Measurements from ENCODE around the gene RAD51AP1. TPM values are rescaled to one million over a fixed set of nuclear protein-coding genes. Genes with fewer than 3 reads are reported as not detected.

The RAD51AP1 gene
- total and polyA plus RNA-seq, 2 donors (not counting 3 experiments of a cell fraction or from before 2014, with no cell fraction given) = 9.0 to 23.1 TPM

- H3K4me2 ChIP-seq (ENCODE audit: insufficient read depth, low read length) = no peak overlapping the region
- H4K20me1 ChIP-seq (replicated peaks; ENCODE audit: control insufficient read depth, extremely low read depth, insufficient read depth, low read length) = no peaks in the 10 kb centered on the region
- ChIA-PET CTCF (interaction anchor here (0.5 to 2.7 kb wide), 14 partner anchors 10 to 155 kb away, joined by 3 to 13 read pairs (median 6); partner anchors contain the start of genes AKAP3, DYRK4, NDUFA9 and RAD51AP1), POLR2A (no interaction called here)
- no TSS peak for BruUV-seq (replicated peaks)
- FAIRE-seq (no peak), DNase-seq (ENCODE audit: low read depth, low spot score) (no peak)
- dilution Hi-C loops (cut with MboI; ENCODE audit: extremely low pct_ligation_motif_present, low sequenced_read_pairs) (no loop called here), intact Hi-C loops (cut with micrococcal nuclease) (loop anchor here (1.0 to 2.0 kb wide), 3 partner anchors 45 to 154 kb away; partner anchors contain the start of genes AKAP3, NDUFA9 and RAD51AP1)
- H3K4me1 ChIP-seq (ENCODE audit: control insufficient read depth, extremely low read depth, insufficient read depth, low read length) = peaks cover 13% of the 10 kb centered on the region
- H3K27ac ChIP-seq (ENCODE audit: insufficient read depth, low read depth, low read length) = no peak overlapping the region
- peaks cover 4% of the 10 kb centered on the region for H3K79me2 ChIP-seq (ENCODE audit: control insufficient read depth, insufficient read depth, low read length)
- H2AFZ ChIP-seq (ENCODE audit: low read depth, low read length) = no peak overlapping the region
- H3K9me3 ChIP-seq (replicated peaks; ENCODE audit: control insufficient read depth, insufficient read depth, low read length) = no peaks in the 10 kb centered on the region
- no peaks in the 10 kb centered on the region for H3K9me1 ChIP-seq (replicated peaks; ENCODE audit: control insufficient read depth, extremely low read depth, insufficient read depth, low read length)
- H3K27me3 ChIP-seq (ENCODE audit: control insufficient read depth in 2 of 2, insufficient read depth in 2 of 2, low read length in 2 of 2) = peaks cover 13 to 21% of the 10 kb centered on the region in 2 experiments
- no peaks in the 10 kb centered on the region for H3K36me3 ChIP-seq (ENCODE audit: control insufficient read depth in 2 of 2, extremely low read depth in 1 of 2, insufficient read depth in 2 of 2, low read length in 2 of 2)
- no peak overlapping the region for H3K9ac ChIP-seq (replicated peaks; ENCODE audit: extremely low read depth, insufficient read depth, low read length)
- TF ChIP-seq MAX (IDR thresholded peaks at IDR 0.05; ENCODE audit: insufficient read depth, insufficient read length) = no peak
- TF ChIP-seq MYC (IDR thresholded peaks at IDR 0.05; ENCODE audit: low read depth, low read length) = no peak
- no peak for TF ChIP-seq POLR2AphosphoS5 (IDR thresholded peaks at IDR 0.05; ENCODE audit: insufficient read depth, low read depth, low read length)
- no peak for TF ChIP-seq JUN (IDR thresholded peaks at IDR 0.05; ENCODE audit: borderline replicate concordance, insufficient read depth, insufficient read length, low read depth)
- no peak for TF ChIP-seq EZH2 (IDR thresholded peaks at IDR 0.05; ENCODE audit: borderline replicate concordance, low read depth, low read length, severe bottlenecking)
- TF ChIP-seq FOS (IDR thresholded peaks at IDR 0.05; ENCODE audit: borderline replicate concordance, insufficient read depth, low read length) = no peak
- no peak overlapping the region for H3K4me3 ChIP-seq (replicated peaks in 1 of 3; ENCODE audit: insufficient read depth in 1 of 3, low read depth in 1 of 3, low read length in 3 of 3)
Measured at GRCh38 chr12:4603946-4604345, 65.3 kb downstream of the RAD51AP1 start.

GRCh38 chr12:4604684-4605193 is 66.0 kb downstream of the RAD51AP1 start:
- Histone ChIP-seq H3K4me2 (ENCODE audit: insufficient read depth, low read length) (peak overlapping the region; percentile 85), H3K36me3 (ENCODE audit: control insufficient read depth in 2 of 2, extremely low read depth in 1 of 2, insufficient read depth in 2 of 2, low read length in 2 of 2) (no peaks in the 10 kb centered on the region), H4K20me1 (replicated peaks; ENCODE audit: control insufficient read depth, extremely low read depth, insufficient read depth, low read length) (no peaks in the 10 kb centered on the region), H3K9ac (replicated peaks; ENCODE audit: extremely low read depth, insufficient read depth, low read length) (peak overlapping the region; percentile 49), H3K27me3 (ENCODE audit: control insufficient read depth in 2 of 2, insufficient read depth in 2 of 2, low read length in 2 of 2) (peaks cover 10 to 21% of the 10 kb centered on the region in 2 experiments), H3K4me1 (ENCODE audit: control insufficient read depth, extremely low read depth, insufficient read depth, low read length) (peaks cover 13% of the 10 kb centered on the region), H3K9me3 (replicated peaks; ENCODE audit: control insufficient read depth, insufficient read depth, low read length) (no peaks in the 10 kb centered on the region), H3K4me3 (replicated peaks in 1 of 3; ENCODE audit: insufficient read depth in 1 of 3, low read depth in 1 of 3, low read length in 3 of 3) (peak overlapping the region; percentile 57 to 82 (median 77)), H3K79me2 (ENCODE audit: control insufficient read depth, insufficient read depth, low read length) (peaks cover 4% of the 10 kb centered on the region), H3K9me1 (replicated peaks; ENCODE audit: control insufficient read depth, extremely low read depth, insufficient read depth, low read length) (no peaks in the 10 kb centered on the region), H3K27ac (ENCODE audit: insufficient read depth, low read depth, low read length) (peak overlapping the region; percentile 3), H2AFZ (ENCODE audit: low read depth, low read length) (peak overlapping the region; percentile 74)
- intact Hi-C loops (cut with micrococcal nuclease) = loop anchor here (1.0 to 2.0 kb wide), 3 partner anchors 45 to 154 kb away; partner anchors contain the start of genes AKAP3, NDUFA9 and RAD51AP1
- ChIA-PET CTCF (interaction anchor here (0.5 to 2.7 kb wide), 17 partner anchors 11 to 154 kb away, joined by 3 to 13 read pairs (median 5); partner anchors contain the start of genes AKAP3, DYRK4, NDUFA9 and RAD51AP1), POLR2A (no interaction called here)
- dilution Hi-C loops (cut with MboI; ENCODE audit: extremely low pct_ligation_motif_present, low sequenced_read_pairs) = no loop called here
- TF ChIP-seq MAX (IDR thresholded peaks at IDR 0.05; ENCODE audit: insufficient read depth, insufficient read length) = peak; percentile 19
- TF ChIP-seq JUN (IDR thresholded peaks at IDR 0.05; ENCODE audit: borderline replicate concordance, insufficient read depth, insufficient read length, low read depth) = no peak
- TF ChIP-seq CTCF (IDR thresholded peaks at IDR 0.05; ENCODE audit: extremely low read depth in 1 of 2, insufficient read depth in 1 of 2, low read depth in 1 of 2, low read length in 2 of 2) = peak; percentile 95 to 96
- no peak for TF ChIP-seq FOS (IDR thresholded peaks at IDR 0.05; ENCODE audit: borderline replicate concordance, insufficient read depth, low read length)
- no peak for TF ChIP-seq EZH2 (IDR thresholded peaks at IDR 0.05; ENCODE audit: borderline replicate concordance, low read depth, low read length, severe bottlenecking)
- no TSS peak for BruUV-seq (replicated peaks)
- DNase-seq (ENCODE audit: low read depth, low spot score) (peak; percentile 89), FAIRE-seq (peak; percentile 93)

Measured in endothelial cell of umbilical vein (primary cell).